ENCODE results near the gene DNM2. TPM values are rescaled to one million over a fixed set of nuclear protein-coding genes. Genes with fewer than 3 reads are reported as not detected.

DNM2 gene
- total and polyA plus RNA-seq, 2 of the 13 experiments (the other 11 are each of a cell fraction or from before 2014, with no cell fraction given), result 41.7 to 59.8 TPM

GRCh38 chr19:10870501-10870954 lies 152.6 kb downstream of the DNM2 start (continued):
- TF ChIP-seq ZBTB38 (CRISPR knock-in tag; IDR thresholded peaks at IDR 0.05), result 0 out of 2 replicates have a peak, but pooled peaks have one; percentile 5
- peak; percentile 25; the same call in 1 of the 2 replicates for TF ChIP-seq HNF4G (IDR thresholded peaks at IDR 0.05; ENCODE audit: borderline replicate concordance, low read depth, low read length)
- TF ChIP-seq HNF4G (CRISPR knock-in tag; IDR thresholded peaks at IDR 0.05; ENCODE audit: borderline replicate concordance, low read depth), result no peak
- no peak for TF ChIP-seq ZNF720 (CRISPR knock-in tag; IDR thresholded peaks at IDR 0.05)
- TF ChIP-seq, protein P1, sequence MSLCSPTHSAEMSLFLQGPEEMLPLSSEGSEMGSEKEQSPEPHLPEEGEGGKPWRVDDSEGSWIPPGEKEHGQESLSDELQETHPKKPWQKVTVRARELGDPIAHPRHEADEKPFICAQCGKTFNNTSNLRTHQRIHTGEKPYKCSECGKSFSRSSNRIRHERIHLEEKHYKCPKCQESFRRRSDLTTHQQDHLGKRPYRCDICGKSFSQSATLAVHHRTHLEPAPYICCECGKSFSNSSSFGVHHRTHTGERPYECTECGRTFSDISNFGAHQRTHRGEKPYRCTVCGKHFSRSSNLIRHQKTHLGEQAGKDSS (CRISPR knock-in tag; IDR thresholded peaks at IDR 0.05; ENCODE audit: borderline replicate concordance, low read depth), result no peak
- TF ChIP-seq POLR2A (IDR thresholded peaks at IDR 0.05; ENCODE audit: insufficient read depth in 1 of 2, low read depth in 2 of 2, low read length in 2 of 2), result peak in 1 of 2 experiments; percentile 67; a peak in 2 of 4 replicates
- 0 out of 2 replicates have a peak, but pooled peaks have one; percentile 19 for TF ChIP-seq ZNF430 (CRISPR knock-in tag; IDR thresholded peaks at IDR 0.05)
- no peak for TF ChIP-seq PTBP1 (IDR thresholded peaks at IDR 0.05; ENCODE audit: low read depth, low read length, poor library complexity, severe bottlenecking)
- peak; percentile 37; the same call in 1 of the 2 replicates for TF ChIP-seq PHF8 (CRISPR knock-in tag; IDR thresholded peaks at IDR 0.05)
- TF ChIP-seq PRPF4 (IDR thresholded peaks at IDR 0.05; ENCODE audit: low read depth, low read length, poor library complexity, severe bottlenecking), result peak; percentile 38
- TF ChIP-seq SRSF1 (optimal IDR thresholded peaks at IDR 0.05; ENCODE audit: low read depth, low read length), result no peak
- TF ChIP-seq GABPA (IDR thresholded peaks at IDR 0.05; ENCODE audit: low read depth, low read length), result no peak
- no peak for TF ChIP-seq GABPA (CRISPR knock-in tag; IDR thresholded peaks at IDR 0.05; ENCODE audit: low read depth)
- no peak for TF ChIP-seq ZNF800 (CRISPR knock-in tag; IDR thresholded peaks at IDR 0.05)
- no peak for TF ChIP-seq MTA1 (CRISPR knock-in tag; IDR thresholded peaks at IDR 0.05; ENCODE audit: borderline replicate concordance)
- TF ChIP-seq MAZ (IDR thresholded peaks at IDR 0.05; ENCODE audit: borderline replicate concordance, low read depth, low read length), result 0 out of 2 replicates have a peak, but pooled peaks have one; percentile 9
- TF ChIP-seq MAZ (CRISPR knock-in tag; IDR thresholded peaks at IDR 0.05; ENCODE audit: low read depth), result no peak
- no peak for TF ChIP-seq KAT2B (IDR thresholded peaks at IDR 0.05; ENCODE audit: borderline replicate concordance, low read depth, low read length)
- TF ChIP-seq, protein P2, sequence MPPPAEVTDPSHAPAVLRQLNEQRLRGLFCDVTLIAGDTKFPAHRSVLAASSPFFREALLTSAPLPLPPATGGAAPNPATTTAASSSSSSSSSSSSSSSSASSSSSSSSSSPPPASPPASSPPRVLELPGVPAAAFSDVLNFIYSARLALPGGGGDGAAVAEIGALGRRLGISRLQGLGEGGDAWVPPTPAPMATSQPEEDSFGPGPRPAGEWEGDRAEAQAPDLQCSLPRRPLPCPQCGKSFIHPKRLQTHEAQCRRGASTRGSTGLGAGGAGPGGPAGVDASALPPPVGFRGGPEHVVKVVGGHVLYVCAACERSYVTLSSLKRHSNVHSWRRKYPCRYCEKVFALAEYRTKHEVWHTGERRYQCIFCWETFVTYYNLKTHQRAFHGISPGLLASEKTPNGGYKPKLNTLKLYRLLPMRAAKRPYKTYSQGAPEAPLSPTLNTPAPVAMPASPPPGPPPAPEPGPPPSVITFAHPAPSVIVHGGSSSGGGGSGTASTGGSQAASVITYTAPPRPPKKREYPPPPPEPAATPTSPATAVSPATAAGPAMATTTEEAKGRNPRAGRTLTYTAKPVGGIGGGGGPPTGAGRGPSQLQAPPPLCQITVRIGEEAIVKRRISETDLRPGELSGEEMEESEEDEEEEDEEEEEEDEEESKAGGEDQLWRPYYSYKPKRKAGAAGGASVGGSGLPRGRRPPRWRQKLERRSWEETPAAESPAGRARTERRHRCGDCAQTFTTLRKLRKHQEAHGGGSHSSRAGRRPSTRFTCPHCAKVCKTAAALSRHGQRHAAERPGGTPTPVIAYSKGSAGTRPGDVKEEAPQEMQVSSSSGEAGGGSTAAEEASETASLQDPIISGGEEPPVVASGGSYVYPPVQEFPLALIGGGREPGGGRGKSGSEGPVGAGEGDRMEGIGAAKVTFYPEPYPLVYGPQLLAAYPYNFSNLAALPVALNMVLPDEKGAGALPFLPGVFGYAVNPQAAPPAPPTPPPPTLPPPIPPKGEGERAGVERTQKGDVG (CRISPR knock-in tag; IDR thresholded peaks at IDR 0.05; ENCODE audit: borderline replicate concordance), result no peak
- TF ChIP-seq PAWR (CRISPR knock-in tag; IDR thresholded peaks at IDR 0.05; ENCODE audit: borderline replicate concordance), result no peak
- TF ChIP-seq ZNF441 (CRISPR knock-in tag; IDR thresholded peaks at IDR 0.05; ENCODE audit: borderline replicate concordance), result 0 out of 2 replicates have a peak, but pooled peaks have one; percentile 86
- TF ChIP-seq ZNF770 (CRISPR knock-in tag; IDR thresholded peaks at IDR 0.05), result 0 out of 2 replicates have a peak, but pooled peaks have one; percentile 40

Data from HepG2 (cell line).